Measurements from ENCODE around the gene SLC15A1.

GRCh38 chr13:98693756-98694155, 58.7 kb downstream of the SLC15A1 start:
- TF ChIP-seq, protein P1, sequence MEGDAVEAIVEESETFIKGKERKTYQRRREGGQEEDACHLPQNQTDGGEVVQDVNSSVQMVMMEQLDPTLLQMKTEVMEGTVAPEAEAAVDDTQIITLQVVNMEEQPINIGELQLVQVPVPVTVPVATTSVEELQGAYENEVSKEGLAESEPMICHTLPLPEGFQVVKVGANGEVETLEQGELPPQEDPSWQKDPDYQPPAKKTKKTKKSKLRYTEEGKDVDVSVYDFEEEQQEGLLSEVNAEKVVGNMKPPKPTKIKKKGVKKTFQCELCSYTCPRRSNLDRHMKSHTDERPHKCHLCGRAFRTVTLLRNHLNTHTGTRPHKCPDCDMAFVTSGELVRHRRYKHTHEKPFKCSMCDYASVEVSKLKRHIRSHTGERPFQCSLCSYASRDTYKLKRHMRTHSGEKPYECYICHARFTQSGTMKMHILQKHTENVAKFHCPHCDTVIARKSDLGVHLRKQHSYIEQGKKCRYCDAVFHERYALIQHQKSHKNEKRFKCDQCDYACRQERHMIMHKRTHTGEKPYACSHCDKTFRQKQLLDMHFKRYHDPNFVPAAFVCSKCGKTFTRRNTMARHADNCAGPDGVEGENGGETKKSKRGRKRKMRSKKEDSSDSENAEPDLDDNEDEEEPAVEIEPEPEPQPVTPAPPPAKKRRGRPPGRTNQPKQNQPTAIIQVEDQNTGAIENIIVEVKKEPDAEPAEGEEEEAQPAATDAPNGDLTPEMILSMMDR (optimal IDR thresholded peaks at IDR 0.05 in 1 of 3, IDR thresholded peaks at IDR 0.05 in 1 of 3, conservative IDR thresholded peaks at IDR 0.05 in 1 of 3; ENCODE audit: extremely low read depth in 1 of 3, insufficient read depth in 2 of 3, low read length in 3 of 3): no peak
- TF ChIP-seq EZH2 (IDR thresholded peaks at IDR 0.05; ENCODE audit: low read length): no peak

All from keratinocyte (primary cell).